ENCODE results near the gene MYBPC1.

GRCh38 chr12:101691503-101692096, 96.8 kb downstream of the MYBPC1 start:
- no peak for TF ChIP-seq LEF1 (IDR thresholded peaks at IDR 0.05; ENCODE audit: borderline replicate concordance)
- no peak for TF ChIP-seq FOXK2 (IDR thresholded peaks at IDR 0.05)
- TF ChIP-seq NFRKB (IDR thresholded peaks at IDR 0.05), result no peak
- no peak for TF ChIP-seq SP1 (IDR thresholded peaks at IDR 0.05)
- no peak for TF ChIP-seq SUZ12 (IDR thresholded peaks at IDR 0.05)
- TF ChIP-seq ZNF384 (IDR thresholded peaks at IDR 0.05), result no peak
- no peak for TF ChIP-seq FOXA1 (IDR thresholded peaks at IDR 0.05)
- no peak for TF ChIP-seq HDGF (IDR thresholded peaks at IDR 0.05; ENCODE audit: borderline replicate concordance)
- TF ChIP-seq TARDBP (IDR thresholded peaks at IDR 0.05), result no peak

Data from HEK293T (cell line).